Astrocyte (in vitro differentiated cells and primary cell): Measurements from ENCODE around the gene TNFRSF19.

Experiments used
- EZH2 ChIP-seq: IDR thresholded peaks from 2 replicates; pipeline ENCODE4 v1.6.1; 2012; ENCODE audit warnings: mild to moderate bottlenecking, low read length, inconsistent platforms; ENCODE audit not compliant: insufficient read depth
- TF ChIP-seq, protein P1 (sequence below): IDR thresholded peaks from 2 replicates; pipeline ENCODE4 v1.5.1; 2011; ENCODE audit warnings: low read depth, mild to moderate bottlenecking, inconsistent platforms, low read length, moderate library complexity; ENCODE audit not compliant: insufficient read depth

DNA sequence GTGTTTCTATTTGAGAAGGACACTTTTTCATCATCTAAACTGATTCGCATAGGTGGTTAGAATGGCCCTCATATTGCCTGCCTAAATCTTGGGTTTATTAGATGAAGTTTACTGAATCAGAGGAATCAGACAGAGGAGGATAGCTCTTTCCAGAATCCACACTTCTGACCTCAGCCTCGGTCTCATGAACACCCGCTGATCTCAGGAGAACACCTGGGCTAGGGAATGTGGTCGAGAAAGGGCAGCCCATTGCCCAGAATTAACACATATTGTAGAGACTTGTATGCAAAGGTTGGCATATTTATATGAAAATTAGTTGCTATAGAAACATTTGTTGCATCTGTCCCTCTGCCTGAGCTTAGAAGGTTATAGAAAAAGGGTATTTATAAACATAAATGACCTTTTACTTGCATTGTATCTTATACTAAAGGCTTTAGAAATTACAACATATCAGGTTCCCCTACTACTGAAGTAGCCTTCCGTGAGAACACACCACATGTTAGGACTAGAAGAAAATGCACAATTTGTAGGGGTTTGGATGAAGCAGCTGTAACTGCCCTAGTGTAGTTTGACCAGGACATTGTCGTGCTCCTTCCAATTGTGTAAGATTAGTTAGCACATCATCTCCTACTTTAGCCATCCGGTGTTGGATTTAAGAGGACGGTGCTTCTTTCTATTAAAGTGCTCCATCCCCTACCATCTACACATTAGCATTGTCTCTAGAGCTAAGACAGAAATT is 103.8 kb downstream of the TNFRSF19 start:
- TF ChIP-seq, protein P1, sequence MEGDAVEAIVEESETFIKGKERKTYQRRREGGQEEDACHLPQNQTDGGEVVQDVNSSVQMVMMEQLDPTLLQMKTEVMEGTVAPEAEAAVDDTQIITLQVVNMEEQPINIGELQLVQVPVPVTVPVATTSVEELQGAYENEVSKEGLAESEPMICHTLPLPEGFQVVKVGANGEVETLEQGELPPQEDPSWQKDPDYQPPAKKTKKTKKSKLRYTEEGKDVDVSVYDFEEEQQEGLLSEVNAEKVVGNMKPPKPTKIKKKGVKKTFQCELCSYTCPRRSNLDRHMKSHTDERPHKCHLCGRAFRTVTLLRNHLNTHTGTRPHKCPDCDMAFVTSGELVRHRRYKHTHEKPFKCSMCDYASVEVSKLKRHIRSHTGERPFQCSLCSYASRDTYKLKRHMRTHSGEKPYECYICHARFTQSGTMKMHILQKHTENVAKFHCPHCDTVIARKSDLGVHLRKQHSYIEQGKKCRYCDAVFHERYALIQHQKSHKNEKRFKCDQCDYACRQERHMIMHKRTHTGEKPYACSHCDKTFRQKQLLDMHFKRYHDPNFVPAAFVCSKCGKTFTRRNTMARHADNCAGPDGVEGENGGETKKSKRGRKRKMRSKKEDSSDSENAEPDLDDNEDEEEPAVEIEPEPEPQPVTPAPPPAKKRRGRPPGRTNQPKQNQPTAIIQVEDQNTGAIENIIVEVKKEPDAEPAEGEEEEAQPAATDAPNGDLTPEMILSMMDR, result no peak
- no peak for TF ChIP-seq EZH2
